22Rv1 (cell line): ENCODE data around the gene HBS1L.

Experiments
- H3K27ac ChIP-seq: fragments of 450-650 bp; 2 replicates; pipeline ENCODE4 v1.5.1; 2017
- ZFX ChIP-seq: fragments of 450-650 bp; IDR thresholded peaks from 2 replicates; pipeline ENCODE4 v1.6.1; 2017; ENCODE audit warnings: antibody characterized with exemption, borderline replicate concordance
- TF ChIP-seq, protein P1 (sequence below): fragments of 450-650 bp; IDR thresholded peaks from 2 replicates; pipeline ENCODE4 v1.5.1; 2017; ENCODE audit warnings: mild to moderate bottlenecking

The HBS1L gene

DNA sequence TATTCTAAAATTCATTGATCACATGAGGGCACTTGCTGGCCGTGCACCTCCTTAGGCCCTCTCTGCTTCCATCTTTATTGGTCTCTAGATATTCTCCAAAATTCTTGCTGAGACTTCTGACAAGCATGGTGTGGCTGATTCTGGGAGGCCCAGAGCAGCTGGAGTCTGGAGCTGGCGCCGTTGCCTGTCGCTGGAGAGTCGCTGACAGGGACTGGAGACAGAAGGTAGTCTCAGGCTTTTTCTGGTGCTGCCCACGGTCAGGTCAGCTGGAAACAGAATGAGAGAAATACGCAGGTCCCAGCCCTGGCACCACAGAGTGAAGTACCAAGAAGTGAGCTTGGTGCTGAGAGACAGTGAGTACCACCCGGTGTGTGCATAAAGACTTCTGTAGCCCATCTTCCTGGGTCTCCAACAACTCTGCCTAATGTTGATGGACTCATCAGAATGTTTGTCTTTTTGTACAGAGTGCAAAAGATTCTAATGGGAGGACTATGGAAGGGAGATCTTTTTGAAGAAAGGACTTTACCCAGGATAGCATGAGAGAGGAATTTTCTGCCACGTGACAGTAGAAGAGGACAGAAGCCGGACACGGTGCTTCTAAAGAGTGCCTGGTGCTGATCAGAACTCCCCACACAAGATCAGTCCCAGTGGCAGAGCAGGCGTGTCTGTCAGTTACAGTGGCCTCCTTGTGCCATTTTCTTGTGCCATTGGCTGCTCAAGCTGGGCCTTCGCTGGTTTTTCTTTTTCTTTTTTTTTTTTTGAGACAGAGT lies 102.9 kb downstream of the HBS1L start:
- H3K27ac ChIP-seq, result no peak overlapping the region
- no peak for TF ChIP-seq ZFX
- TF ChIP-seq, protein P1, sequence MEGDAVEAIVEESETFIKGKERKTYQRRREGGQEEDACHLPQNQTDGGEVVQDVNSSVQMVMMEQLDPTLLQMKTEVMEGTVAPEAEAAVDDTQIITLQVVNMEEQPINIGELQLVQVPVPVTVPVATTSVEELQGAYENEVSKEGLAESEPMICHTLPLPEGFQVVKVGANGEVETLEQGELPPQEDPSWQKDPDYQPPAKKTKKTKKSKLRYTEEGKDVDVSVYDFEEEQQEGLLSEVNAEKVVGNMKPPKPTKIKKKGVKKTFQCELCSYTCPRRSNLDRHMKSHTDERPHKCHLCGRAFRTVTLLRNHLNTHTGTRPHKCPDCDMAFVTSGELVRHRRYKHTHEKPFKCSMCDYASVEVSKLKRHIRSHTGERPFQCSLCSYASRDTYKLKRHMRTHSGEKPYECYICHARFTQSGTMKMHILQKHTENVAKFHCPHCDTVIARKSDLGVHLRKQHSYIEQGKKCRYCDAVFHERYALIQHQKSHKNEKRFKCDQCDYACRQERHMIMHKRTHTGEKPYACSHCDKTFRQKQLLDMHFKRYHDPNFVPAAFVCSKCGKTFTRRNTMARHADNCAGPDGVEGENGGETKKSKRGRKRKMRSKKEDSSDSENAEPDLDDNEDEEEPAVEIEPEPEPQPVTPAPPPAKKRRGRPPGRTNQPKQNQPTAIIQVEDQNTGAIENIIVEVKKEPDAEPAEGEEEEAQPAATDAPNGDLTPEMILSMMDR, result no peak

DNA sequence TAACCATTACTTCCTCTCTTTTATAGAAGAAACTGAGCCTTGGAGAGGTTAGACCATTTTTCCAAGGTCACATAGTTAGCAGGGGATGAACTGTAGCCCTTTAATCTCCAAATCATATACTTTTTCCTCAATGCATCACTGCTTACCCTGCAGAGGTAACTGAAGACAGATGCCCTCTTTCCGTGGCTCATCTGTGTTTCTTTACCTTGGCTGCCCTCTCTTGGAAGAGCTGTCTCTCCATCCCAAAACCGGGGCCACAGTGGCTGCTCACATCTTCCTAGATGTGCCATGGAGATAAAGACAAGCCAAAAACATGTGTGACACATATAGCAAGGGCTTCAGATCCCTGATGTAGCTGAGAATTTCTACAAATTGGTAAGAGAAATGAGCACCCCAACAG lies 104.1 kb downstream of the HBS1L start:
- TF ChIP-seq ZFX, result no peak
- TF ChIP-seq, protein P1, result no peak
- no peak overlapping the region for H3K27ac ChIP-seq

DNA sequence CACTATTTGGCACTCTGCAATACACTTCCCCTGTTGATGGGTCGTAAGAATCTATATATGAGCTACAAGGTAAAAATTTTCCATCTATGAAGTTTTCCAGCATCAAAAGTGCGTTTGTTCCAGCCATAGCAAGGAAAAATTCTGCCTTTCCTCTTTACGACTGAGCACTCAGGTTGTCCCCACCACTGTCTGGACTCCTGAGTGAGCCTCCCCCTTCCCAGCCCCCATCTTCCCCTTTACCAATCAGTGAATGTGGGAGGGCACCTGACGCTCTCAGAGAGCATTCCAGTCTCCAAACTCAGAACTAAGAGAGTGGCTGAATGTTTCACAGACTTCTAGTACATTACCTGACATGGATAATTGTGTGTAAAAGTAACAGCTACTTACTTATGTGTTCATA lies 104.7 kb downstream of the HBS1L start, which contains the start of gene ALDH8A1:
Gene ALDH8A1, minus strand, starts transcription at position 175 of the 400 bp plus-strand sequence. Its CDS starts 48 bp downstream, at position 127.
- TF ChIP-seq ZFX, result no peak
- TF ChIP-seq, protein P1, result no peak
- H3K27ac ChIP-seq, result no peak within 1 kb of the TSS

DNA sequence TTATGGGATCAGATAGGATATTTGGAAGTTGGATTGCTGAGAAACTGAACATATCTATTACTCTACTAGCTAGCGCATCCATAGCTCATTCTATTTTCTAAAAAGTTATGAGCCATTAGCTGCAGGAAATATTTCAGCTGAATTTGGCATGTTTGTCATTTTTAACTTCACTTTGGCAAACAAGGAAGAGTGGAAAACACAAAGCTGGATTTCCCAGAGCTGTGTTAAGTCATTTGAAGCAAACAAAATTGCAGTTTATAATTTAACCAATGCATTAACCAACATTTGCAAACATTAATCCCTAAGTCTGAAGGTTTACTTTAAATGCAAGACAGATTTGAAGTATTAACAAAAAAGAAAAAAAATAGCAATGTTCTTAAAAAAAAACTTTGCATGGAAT lies 105.9 kb downstream of the HBS1L start:
- TF ChIP-seq, protein P1, result no peak
- no peak for TF ChIP-seq ZFX
- no peak overlapping the region for H3K27ac ChIP-seq

DNA sequence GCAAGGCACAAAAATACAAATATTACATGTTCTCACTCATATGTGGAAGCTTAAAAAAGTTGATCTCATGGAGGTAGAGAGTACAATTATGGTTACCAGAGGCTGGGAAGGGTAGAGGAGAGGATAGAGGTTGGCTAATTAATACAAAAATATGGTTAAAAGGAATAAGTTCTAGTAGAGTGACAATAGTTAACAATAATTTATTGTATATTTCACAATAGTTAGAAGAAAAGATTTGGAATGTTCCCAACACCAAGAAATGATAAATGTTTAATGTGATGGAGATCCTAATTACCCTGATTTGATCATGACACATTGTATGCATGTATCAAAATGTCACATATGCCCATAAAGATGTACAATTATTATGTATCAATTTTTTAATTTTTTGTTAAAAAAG lies 106.5 kb downstream of the HBS1L start:
- TF ChIP-seq, protein P1, result no peak
- TF ChIP-seq ZFX, result no peak
- H3K27ac ChIP-seq, result no peak overlapping the region

DNA sequence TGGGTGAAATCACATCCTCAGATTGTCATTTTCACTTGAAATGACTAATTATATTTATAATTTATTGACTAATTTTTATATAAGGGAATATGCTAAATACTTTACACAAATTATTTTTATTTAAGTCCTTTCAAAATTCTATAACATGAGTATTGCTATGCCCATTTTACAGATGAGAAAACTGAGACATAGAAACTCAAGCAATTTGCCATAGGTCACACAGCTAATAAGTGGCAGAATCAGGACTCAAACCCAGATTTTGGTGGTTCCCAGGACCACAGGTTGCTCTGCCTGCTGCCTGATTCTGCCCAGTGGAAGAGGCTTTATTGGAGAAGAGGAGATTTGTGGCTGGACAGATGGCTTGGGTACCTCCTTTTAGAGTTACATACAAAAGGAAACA lies 109.6 kb downstream of the HBS1L start:
- H3K27ac ChIP-seq, result no peak overlapping the region
- TF ChIP-seq, protein P1, result no peak
- TF ChIP-seq ZFX, result no peak

DNA sequence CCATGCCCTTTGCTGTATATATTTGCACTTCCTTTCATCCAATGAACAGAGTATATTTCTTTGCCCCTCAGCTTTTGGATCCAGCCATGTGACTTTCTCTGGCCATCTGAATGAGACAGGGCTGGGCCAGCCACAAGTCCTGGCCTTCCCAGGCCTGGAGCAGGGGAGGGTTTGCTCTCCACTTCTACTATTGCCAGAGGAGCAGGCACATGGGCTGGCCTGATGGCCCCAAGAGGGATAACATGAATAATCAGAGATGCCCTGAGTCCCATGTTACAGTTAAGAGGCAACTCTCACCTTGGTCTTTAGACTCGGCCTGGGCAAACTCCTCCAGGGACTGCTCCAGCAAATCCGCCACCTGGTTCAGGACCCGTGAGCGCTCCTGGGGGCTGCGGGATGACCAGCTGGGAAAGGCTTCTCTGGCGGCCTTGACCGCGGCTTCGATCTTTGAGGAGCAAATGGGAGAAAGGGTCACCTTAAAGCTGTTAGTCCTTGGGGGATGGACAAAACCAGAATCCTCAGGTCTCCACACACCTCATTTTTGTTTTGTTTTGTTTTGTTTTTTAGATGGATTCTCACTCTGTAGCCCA lies 111.0 kb downstream of the HBS1L start:
- H3K27ac ChIP-seq, result no peak overlapping the region
- no peak for TF ChIP-seq ZFX
- TF ChIP-seq, protein P1, result no peak
